Heart left ventricle (tissue), 13 donors: ENCODE measurements around the gene HNF1B.

Source experiments
- CTCF ChIP-seq, 12 donors: fragments of 200-600 bp; sonication (generic) in 4 of 12; IDR thresholded peaks; one replicate each; pipeline versions ENCODE4 v1.5.0 to v1.8.0; 2018 to 2022; ENCODE audit warnings: antibody characterized with exemption in 12 of 12, mild to moderate bottlenecking in 5 of 12
- POLR2A ChIP-seq, 2 donors: fragments of 450-650 bp; IDR thresholded peaks; one replicate each; pipeline ENCODE4 v1.6.1; 2017; ENCODE audit warnings: antibody characterized with exemption in 2 of 2, mild to moderate bottlenecking in 2 of 2, moderate library complexity in 2 of 2
- donor health status: ischemic (EF 13 %, LVEDD 7.1; RV severe dilation, severe dysfunction).
- donor health status: DM: no; HTN: yes; CAD: no.
- donor health status: DM: no; HTN: no; CAD: no.
- donor health status: ischemic (EF 25% LVEDD 6.9; RV normal size, moderate dysfunction).
- donor health status: ischemic (EF 25% LVEDD 5.7; RV mildly dilated, moderate dysfunction).
- donor health status: ischemic (EF 35%, LVEDD 5.7; RV mildly dilated, moderate dysfunction).
- donor health status: nonischemic (EF 11% LVEDD 7.7; RV severe dilation, severe dysfunction).
- donor health status: DM: yes; HTN: yes; CAD: no.
- donor health status: PGD.
- donor health status: ischemic (EF 29% LVEDD 5.4; RV normal size, mild dysfunction).
- donor health status: nonischemic (EF 23%, LVEDD 6.1; RV moderate dilation, normal function).

- no peak for TF ChIP-seq CTCF (IDR thresholded peaks at IDR 0.05)
- no peak for TF ChIP-seq POLR2A (IDR thresholded peaks at IDR 0.05)
These were observed 53.1 kb downstream of the HNF1B start for GRCh38 chr17:37691807-37692206.
